ENCODE measurements around the gene KCNA2.

The KCNA2 gene

DNA sequence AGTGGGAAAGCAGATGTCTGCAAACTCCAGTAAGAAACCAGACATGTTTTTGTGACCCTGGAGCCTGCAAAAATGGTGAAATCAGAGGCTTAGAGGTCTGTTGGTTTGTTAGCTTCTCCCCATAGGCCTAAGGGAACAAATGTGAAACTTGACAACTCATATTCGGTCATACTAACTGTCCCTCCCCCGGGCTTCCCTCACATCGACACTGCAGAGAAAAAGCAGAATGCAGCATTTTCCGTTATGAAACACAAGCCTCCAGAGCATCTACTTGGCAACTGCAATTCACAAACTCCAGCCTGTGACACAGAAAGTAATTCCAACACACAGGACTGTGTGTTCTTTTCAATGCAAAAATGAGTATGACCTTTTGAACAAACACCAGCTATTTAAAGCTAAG lies 3.7 kb downstream of the KCNA2 start:
- no peak for DNase-seq (ENCODE audit: low read depth)

DNA sequence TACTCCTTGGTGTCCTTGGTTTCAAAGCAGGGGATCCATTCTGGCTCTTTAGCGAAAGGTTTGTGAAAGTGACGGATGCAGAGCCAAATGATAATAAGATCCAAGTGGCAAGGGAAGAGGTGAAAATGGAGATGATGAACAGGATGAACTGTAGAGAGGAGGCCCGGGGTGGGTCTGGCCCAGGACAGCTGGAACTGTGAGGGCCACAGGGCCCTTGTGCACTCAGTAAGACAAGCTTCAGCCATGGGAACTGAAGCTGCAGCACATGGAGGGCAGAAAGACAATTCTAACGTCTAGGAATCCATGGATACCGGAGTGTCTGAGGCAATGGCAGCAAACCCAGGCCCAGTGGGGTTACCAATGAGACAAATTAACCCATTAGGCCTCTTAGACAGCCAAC lies 4.8 kb downstream of the KCNA2 start:
- DNase-seq (ENCODE audit: low read depth) = no peak

DNA sequence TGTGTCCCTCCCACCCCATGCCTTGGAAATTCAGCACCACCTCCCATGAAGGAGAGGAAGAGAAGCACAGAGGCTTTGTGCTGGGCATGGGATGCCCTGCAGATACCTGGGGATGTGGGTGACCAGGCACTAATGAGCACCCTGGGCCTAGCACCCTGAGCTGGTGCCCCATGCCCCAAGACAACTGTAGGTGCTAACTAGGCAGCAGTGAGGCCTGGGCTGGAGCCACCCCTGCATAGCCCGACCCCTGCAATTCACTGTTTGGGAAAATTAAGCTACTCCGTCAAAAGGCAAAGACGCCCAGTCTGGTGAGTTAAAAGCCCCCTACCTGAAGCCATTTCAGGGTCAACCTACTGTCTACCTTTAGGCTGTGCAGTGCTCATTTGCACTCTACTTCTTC lies 5.4 kb downstream of the KCNA2 start:
- no peak for DNase-seq (ENCODE audit: low read depth)

DNA sequence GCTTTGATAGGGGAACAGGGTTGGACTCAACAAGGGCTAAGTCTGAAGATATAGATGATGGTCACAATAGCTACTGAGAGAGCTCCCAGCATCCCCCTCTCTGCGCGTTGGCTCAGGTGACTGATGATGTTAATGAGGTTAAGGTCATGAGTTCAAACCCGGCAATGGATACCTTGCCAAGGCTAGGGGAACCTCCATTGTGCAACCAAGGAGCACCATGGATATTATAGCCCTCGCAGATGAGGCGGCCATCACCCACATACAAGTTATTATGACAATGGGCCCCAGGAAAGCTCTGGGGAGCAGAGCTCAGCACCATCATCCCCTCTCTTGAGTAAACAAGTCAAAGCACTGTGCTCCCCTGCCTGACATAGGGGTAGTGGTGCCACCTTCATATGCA lies 8.2 kb downstream of the KCNA2 start:
- no peak for DNase-seq (ENCODE audit: low read depth)

DNA sequence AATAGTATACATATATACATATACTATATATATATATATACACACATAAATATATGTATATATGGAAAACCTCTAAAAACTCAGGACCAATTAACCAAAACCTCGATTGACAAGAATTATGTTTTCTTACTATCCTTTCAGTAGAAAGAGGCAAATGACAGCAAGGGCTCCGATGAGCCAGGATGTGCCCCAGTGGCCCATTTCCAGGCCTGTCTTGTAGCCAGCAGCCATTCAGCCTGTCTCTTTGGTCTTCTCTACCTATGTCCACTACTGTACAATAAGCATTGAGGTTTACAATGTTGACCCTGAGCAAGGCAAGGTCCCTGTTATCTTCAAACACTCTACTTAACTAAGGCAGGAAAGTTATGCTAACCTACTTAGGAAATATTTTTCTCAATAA lies 9.8 kb downstream of the KCNA2 start:
- DNase-seq (ENCODE audit: low read depth) = no peak

DNA sequence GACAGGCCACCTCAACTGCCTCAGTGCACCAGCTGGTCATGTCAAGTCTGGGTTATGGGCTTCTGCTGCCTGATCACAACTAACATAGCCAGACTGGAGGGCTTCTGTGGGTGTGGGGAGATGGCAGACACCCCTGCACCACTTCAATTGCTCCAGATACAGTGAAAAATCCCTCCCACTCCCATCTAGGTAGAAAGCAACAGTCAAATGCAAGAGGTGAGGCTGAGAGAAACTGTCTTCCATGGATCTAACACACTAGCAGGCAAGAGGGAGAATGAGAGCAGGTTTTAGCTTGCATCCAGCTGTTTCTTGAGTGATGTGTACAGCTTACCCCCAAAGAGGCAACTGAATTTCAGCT lies 10.8 kb downstream of the KCNA2 start:
- DNase-seq (ENCODE audit: low read depth) = no peak

DNA sequence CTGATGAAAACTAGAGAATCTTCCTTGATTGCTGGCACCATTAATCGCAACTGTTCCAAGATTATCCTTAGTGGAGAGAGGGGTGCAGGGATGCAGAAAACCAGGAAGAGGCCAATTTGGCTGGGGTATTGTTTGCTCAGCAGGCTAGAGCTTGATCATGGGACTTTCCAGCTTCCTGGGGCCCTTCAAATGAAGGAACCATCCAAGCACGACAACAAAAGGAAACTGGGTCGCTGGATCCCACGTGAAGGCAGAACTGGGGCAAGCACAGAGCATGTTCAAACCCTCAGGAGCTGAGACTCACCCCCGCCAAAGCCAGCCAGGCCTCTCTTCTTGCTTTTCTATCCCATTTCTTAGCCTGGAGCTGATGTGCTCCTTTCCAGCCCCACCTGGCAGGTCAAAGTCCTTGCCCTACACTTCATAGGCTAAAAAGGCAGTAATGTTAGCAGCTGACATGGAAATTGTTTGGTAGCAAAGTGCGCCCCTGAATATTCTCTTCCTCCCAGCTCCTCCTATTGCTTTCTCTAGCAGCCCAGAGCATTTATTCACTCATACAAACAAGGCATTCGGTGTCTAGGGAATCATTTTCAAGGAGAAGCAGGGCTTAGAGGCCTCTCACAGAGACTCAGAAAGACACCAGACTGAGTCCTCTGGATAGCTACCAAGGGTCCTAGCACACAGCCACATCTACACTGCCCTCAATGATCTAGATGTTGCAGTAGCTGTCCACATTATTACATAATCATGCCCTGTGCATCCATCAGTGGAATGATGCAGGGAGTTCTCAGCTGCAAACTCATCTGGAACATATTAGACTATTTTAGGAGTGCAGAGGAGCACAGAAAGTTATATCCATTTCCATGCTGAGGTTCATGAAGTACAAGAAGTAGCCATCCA lies 11.5 kb downstream of the KCNA2 start:
- no peak for DNase-seq (ENCODE audit: low read depth)

DNA sequence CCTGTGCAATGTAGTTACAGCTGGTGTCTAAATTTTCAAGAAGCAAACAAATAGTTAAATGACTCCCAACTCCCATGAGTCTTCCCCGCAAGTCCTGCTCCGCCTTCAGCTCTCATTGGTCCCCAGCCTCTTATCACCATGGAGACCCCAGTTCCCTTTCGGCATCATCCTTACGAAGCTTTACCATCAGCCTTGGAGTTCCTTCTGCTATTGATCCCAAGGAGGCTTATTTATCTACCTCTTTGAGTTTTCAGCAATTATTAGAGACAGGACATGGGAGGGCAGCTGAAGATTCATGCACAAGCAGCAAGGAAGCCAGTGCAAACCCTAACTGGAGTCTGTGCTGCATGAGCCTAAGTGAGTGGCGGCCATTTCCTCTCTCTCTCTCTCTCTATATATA lies 12.3 kb downstream of the KCNA2 start:
- DNase-seq (ENCODE audit: low read depth) = no peak

DNA sequence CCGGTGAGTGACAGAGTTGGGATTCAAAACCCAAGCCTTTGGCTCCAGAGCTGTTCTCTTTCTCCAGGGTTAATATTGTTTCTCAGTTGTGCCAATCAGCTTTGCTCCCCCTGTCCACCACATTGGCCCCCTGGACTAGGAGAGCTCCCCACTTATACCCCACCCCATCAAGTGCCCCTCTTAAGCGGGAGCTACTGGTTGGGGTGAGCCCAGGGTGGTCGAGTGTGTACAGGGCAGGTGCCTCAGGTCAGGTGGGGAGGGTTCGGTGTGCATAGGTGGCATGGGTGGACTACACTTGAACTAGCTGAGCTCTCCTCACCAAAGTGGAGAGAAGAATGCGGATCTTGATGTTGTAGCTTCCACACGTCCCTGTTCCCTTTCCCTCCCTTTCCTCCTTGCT lies 14.2 kb downstream of the KCNA2 start:
- DNase-seq (ENCODE audit: low read depth) = no peak

DNA sequence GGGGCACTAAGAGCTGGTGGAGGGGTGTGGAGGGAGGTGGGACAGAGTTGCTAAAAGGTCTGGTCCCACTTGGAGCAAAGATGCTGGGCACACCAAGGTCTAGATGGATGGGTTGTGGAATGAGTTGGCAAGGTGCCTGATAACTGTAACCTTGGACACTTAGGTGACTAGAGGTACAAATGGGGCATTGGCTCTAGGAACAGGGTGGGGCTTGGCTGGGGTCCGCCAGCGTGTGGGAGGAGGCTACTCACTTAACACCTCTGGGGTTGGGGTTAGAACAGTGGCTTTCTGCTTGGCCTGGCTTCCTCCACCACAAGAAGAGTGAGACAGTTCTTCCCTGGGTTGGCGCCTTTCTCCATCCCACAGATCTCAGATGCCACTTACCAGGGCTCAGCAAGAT lies 17.2 kb downstream of the KCNA2 start:
- no peak for DNase-seq (ENCODE audit: low read depth)

DNA sequence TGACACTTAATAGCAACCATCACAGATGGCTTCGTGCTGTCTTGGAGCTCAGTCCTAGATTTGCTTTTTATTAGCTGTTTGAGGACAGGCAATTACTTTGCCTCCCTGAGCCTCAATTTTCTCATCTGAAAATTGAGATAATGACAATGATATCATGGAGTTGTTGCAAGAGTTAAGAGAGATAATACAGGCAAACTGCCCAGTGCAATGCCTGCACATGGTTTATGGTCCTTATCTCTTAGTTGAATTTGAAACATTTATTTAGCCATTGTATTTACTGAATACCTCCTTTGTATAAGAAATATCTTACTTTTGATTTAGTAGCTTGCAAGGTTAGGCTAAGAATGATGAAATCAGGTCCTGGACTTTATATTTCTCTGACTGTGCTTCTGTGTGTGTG lies 17.7 kb downstream of the KCNA2 start:
- no peak for DNase-seq (ENCODE audit: low read depth)

DNA sequence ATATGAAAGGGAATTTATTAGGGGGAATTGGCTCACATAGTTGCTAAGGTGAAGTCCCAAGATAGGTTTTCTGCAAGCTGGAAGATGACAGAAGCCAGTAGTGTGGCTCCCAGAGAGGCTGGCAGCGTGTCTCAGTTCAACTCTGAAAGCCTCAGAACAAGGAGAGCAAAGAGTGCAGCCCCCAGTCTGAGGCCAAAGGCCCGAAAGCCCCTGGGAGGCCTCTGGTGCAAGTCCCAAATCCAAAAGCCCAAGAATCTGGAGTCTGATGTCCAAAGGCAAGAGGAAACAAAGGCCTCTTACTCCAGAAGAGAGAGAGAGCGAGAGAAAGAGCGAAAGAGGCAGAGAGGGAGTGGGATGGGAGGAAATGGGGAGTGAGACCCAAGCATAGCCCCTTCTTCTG lies 18.3 kb downstream of the KCNA2 start:
- no peak for DNase-seq (ENCODE audit: low read depth)

DNA sequence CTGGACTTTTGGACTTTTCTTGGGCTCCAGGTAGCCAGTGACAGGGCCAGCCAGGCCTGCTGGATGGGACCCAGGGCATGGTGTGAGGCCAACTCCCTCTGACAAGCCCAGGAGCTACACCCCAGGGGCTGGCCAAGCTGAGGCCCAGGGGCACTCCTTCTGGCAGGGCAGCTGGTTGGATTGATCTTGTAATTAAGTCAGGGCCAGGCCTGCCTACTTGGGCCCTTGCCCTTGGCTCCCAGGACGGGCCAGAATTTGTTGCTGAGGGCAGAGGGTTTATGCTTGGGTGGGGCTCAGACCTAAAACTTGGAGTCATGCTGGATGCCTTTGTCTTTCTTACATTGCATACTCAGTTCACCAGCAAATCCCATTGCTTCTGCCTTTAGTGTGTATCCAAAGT lies 20.7 kb downstream of the KCNA2 start:
- no peak for DNase-seq (ENCODE audit: low read depth)

DNA sequence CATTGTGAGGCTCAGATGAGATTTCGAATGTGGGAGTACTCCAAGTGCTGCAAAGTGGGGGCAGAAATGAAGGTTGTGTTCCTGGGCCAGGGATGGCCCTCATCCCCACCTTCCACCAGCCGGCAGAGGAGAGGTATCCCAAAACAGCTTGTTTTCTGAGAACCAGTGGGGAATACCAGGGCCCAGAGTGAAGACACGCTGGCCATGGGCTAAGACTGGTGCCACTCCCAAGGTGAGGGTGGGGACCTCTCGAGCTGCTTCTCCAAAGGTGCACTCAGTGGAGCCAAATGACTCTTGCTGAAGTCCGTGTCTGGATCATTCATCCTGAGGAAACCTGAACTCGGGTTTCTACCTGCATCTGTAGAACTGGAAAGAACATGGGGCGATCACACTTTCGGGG lies 22.1 kb downstream of the KCNA2 start:
- DNase-seq (ENCODE audit: low read depth) = no peak

DNA sequence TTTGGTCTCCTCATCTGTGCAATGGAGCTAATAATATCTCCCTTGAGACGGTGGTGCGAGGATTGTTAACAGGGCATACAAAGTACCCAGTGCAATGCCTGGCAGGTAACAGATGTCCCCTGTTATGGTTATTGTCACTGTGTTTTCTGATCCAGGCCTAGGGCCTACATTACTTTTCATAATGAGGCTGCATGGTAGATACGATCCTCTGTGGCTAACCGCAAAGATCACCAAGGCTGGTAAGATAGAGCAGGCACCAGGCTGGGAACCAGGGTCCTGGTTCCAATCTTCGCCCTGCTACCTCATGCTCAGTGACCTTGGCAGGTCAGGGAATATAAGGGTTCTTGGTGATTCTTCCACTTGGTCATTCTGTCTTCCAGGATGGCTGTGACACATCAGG lies 22.7 kb downstream of the KCNA2 start:
- no peak for DNase-seq (ENCODE audit: low read depth)

DNA sequence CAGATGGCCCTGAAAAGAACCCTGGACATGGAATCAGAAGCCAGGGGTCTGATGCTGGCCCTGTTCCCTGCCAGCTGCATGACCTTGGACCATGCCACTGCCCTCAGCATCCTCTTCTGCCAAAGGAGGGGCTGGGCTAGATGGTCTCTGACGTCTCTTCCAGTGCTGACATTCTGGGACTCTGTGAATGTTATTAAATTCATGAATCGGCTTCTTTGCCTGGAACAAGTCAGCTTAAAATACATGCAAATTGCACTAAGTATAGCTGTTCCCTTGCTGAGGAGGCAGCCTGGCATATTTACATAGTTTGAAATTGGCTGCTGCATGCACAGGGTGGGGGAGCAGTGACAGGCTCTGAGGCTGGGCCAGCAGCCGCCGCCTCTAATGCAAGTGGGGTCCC lies 23.8 kb downstream of the KCNA2 start:
- no peak for DNase-seq (ENCODE audit: low read depth)

DNA sequence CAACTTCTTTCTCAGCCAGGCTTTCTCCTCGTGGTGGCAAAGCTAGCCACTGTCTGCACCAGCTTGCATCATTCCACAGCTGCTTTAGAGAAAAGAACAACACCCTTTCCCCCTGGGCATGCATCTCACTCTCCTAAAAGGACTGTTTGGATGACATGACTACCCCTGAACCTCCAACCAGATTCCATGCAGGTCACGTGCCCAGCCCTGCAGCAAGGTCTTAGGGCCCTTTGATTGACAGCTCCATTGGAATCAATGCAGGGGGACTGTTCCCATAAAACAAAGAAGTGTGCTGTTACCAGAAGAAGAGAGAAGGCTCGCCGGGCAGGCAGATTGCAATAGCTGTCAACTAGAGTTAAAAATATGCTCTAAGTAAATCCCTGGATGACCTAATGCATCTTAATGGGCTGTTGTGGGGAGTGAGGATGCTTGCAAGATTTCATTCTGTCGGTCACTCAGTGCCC lies 24.4 kb downstream of the KCNA2 start:
- DNase-seq (ENCODE audit: low read depth) = no peak

DNA sequence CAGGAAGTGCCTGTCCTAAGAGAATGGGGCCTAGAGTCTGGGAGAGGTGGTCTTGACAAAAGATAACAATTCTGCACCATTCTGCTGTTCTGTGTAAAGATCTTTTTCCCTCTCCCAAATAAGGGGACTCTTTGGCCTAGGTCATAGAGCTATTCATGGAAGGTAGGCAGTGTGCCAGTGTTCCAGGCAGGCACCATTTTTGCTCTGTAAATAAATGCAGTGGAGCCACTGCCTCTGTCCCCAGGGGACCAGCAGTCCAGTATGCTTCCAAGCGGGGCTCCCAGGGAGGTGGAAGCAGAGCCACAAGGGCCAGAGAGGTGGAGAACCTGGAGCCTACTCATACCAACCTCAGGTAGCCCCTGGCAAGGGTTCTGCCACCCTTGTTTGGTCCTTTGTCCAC lies 25.9 kb downstream of the KCNA2 start:
- DNase-seq (ENCODE audit: low read depth) = no peak

DNA sequence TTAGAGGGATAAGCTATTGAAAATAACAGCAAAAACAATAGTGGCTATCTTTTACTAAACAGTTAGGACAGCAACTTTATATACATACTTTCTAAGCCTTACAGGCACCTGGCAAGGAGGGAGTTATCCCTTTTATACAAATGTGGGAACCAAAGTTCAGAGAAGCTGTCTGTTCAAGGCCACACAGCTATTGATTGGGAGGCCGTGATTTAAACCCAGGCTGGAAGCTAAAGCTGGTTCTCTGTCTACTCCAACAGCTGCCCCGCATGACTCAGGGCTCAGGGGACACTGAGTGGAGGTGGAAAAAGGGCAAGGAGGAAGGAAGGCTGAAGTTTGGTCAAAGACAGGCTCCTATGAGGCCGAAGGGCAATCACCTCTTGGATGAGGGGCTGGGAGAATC lies 26.7 kb downstream of the KCNA2 start:
- DNase-seq (ENCODE audit: low read depth) = no peak

DNA sequence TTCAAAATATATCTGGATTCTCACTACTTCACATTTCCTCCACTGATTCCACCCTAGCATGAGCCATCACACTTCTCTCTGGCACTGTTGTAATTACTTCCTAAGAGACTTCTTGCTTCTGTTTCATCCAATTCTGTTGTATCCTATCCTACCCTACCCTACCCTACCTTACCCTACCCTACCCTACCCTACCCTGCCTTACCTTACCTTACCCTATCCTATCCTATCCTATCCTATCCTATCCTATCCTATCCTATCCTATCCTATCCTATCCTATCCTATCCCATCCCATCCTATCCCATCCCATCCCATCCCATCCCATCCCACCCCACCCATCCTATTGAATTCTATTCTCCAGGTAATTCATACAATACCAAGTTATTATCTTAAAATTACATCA lies 29.7 kb downstream of the KCNA2 start:
- no peak for DNase-seq (ENCODE audit: low read depth)

DNA sequence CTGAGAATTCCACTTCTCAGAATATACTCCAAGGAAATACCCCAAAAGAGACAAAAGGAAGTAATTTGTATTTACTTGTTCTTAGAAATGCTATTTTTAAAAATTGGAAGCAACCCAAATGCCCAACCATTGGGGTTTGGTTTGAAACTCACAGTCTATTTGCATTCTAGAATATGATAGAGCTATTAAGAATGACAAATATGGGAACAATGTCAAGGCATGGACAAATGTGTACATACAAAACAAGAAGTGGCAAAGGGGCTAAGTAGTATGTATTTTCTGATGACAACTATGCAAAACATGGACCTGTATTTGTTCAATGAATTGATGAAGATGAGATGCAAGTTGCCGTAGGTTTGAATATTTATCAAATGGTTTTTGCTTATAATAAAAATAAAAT lies 32.8 kb downstream of the KCNA2 start:
- DNase-seq (ENCODE audit: low read depth) = no peak

DNA sequence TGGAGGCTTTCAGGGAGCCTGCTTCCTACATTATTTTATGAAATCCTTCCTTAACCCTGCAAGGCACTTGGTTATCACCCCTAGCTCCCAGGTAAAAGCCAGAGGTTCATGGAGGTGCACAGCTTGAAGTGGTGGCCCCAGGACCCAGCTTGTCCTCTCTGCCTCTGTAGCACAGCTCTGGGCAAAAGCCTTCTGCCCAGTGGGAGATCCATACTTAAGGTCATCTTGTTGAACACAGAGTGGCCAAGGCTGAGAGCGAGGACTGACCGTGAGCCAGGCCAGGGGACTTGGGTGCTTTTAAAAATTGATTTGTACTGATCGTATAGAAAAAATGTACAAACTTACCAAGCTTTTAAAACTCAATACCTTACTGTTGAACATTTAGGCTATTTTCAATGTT lies 33.4 kb downstream of the KCNA2 start:
- no peak for DNase-seq (ENCODE audit: low read depth)

DNA sequence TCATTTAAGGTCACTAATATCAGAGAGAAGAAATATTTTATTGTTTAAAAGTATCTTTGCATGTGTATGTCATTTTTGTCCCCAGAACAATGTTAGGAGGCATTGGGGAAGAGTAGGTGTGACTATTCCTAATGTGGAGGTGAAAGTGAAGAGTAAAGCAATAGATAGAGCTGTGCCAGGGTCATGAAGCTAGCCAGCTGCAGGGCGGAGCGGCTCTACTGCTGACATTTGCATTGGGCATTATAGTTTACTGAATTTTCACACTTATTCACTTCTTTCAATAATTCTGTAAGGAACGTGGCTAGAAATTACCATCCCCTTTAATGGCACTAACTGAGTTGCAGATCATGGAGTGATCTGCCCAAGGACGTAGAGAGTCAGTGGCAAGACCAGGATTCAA lies 35.3 kb downstream of the KCNA2 start:
- no peak for DNase-seq (ENCODE audit: low read depth)

DNA sequence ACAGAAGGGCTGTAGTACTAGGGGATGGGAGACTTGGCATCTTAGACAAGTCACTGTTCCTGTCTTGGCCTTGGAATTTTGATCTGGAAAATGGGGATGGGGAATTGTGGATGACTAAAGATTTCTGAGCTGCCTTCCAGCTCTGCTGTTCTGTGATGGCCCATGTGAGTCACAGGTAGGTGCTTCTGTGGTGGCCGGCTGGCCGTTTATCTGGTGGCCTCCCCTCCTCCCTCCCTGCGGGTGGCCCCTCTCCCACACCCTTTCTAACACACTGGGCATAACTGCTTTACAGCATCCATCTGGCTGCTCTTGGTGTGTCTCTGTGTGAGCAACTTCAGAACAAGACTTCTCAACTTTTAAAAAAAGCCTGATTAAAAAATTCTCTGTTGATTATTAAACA lies 35.9 kb downstream of the KCNA2 start:
- DNase-seq (ENCODE audit: low read depth) = no peak
